CD14-positive monocyte (primary cell): ENCODE results near the gene MTHFSD. TPM values are rescaled to one million over a fixed set of nuclear protein-coding genes. Genes with fewer than 3 reads are reported as not detected.

ENCODE experiments used
- DNase-seq, 3 donors: peaks; one replicate each; pipeline ENCODE4 v3.0.0-alpha.2; 2011 to 2022
- H2AFZ ChIP-seq: 2 replicates; pipeline ENCODE4 v1.6.0; 2012; ENCODE audit warnings: mild to moderate bottlenecking, low read depth, low read length, inconsistent platforms; ENCODE audit not compliant: insufficient read depth, poor library complexity, severe bottlenecking
- H3K27ac ChIP-seq, 2 donors: 1 replicate in 1 of 2; 2 replicates in 1 of 2; pipeline ENCODE4 v1.5.1; 2012 to 2013; ENCODE audit warnings: low read length in 2 of 2, control low read depth in 1 of 2, inconsistent platforms in 1 of 2, low read depth in 1 of 2, mild to moderate bottlenecking in 1 of 2
- H3K27me3 ChIP-seq, 2 donors: one replicate each; pipeline versions ENCODE4 v1.6.0 to v1.6.1; 2011 to 2013; ENCODE audit warnings: low read length in 2 of 2; ENCODE audit not compliant: control insufficient read depth in 2 of 2, insufficient read depth in 2 of 2
- H3K36me3 ChIP-seq, 2 donors: replicated peaks in 1 of 2; 1 replicate in 1 of 2; 2 replicates in 1 of 2; pipeline versions ENCODE4 v1.5.1 to v1.6.1; 2012 to 2013; ENCODE audit warnings: low read length in 2 of 2, control low read depth in 1 of 2, inconsistent platforms in 1 of 2, mild to moderate bottlenecking in 1 of 2; ENCODE audit not compliant: insufficient read depth in 2 of 2, control insufficient read depth in 1 of 2
- H3K4me1 ChIP-seq, 2 donors: 1 replicate in 1 of 2; 2 replicates in 1 of 2; pipeline versions ENCODE4 v1.5.1 to v1.6.1; 2012 to 2013; ENCODE audit warnings: low read length in 2 of 2, control low read depth in 1 of 2, inconsistent platforms in 1 of 2, mild to moderate bottlenecking in 1 of 2, moderate library complexity in 1 of 2; ENCODE audit not compliant: insufficient read depth in 2 of 2, control insufficient read depth in 1 of 2
- H3K4me2 ChIP-seq: replicated peaks from 2 replicates; pipeline ENCODE3; 2012; ENCODE audit warnings: low read length, moderate library complexity, mild to moderate bottlenecking; ENCODE audit not compliant: poor library complexity, severe bottlenecking; ENCODE audit errors: extremely low read depth
- H3K4me3 ChIP-seq, 3 experiments: fragments of 200-600 bp in 1 of 3; sonication (generic) in 1 of 3; replicated peaks in 1 of 3; 1 replicate in 2 of 3; 2 replicates in 1 of 3; pipeline ENCODE4 v1.5.1; 2011 to 2013; ENCODE audit warnings: low read length in 3 of 3, mild to moderate bottlenecking in 3 of 3, control low read depth in 2 of 3, low read depth in 2 of 3, inconsistent platforms in 1 of 3, moderate library complexity in 1 of 3
- H3K79me2 ChIP-seq: 2 replicates; pipeline ENCODE4 v1.6.0; 2012; ENCODE audit warnings: mild to moderate bottlenecking, control low read depth, inconsistent platforms, low read length, moderate library complexity; ENCODE audit not compliant: insufficient read depth
- H3K9ac ChIP-seq: 2 replicates; pipeline ENCODE4 v1.6.0; 2017; ENCODE audit warnings: low read length, mild to moderate bottlenecking; ENCODE audit not compliant: insufficient read depth, poor library complexity, severe bottlenecking
- H3K9me3 ChIP-seq, 2 donors: replicated peaks in 1 of 2; 1 replicate in 1 of 2; 2 replicates in 1 of 2; pipeline versions ENCODE4 v1.5.1 to v1.6.1; 2012 to 2013; ENCODE audit warnings: low read length in 2 of 2, control low read depth in 1 of 2; ENCODE audit not compliant: control insufficient read depth in 1 of 2, insufficient read depth in 1 of 2
- H4K20me1 ChIP-seq: 2 replicates; pipeline ENCODE4 v1.6.0; 2012; ENCODE audit warnings: mild to moderate bottlenecking, low read length, control low read depth, moderate library complexity; ENCODE audit not compliant: insufficient read depth
- H3K27ac Mint-ChIP-seq, 7 donors: one replicate each; pipeline ENCODE4 v1.8.0; 2020; ENCODE audit warnings: mild to moderate bottlenecking in 7 of 7, mixed read lengths in 7 of 7, moderate library complexity in 6 of 7, inconsistent platforms in 2 of 7
- H3K27me3 Mint-ChIP-seq, 3 donors: one replicate each; pipeline ENCODE4 v1.8.0; 2021 to 2022; ENCODE audit warnings: low read depth in 3 of 3, mild to moderate bottlenecking in 3 of 3, mixed read lengths in 3 of 3, moderate library complexity in 3 of 3, inconsistent platforms in 1 of 3
- H3K36me3 Mint-ChIP-seq, 2 donors: one replicate each; pipeline ENCODE4 v1.8.0; 2020; ENCODE audit warnings: mixed read lengths in 2 of 2, inconsistent platforms in 1 of 2, mild to moderate bottlenecking in 1 of 2
- H3K4me1 Mint-ChIP-seq: one replicate; pipeline ENCODE4 v1.8.0; 2020; ENCODE audit warnings: mild to moderate bottlenecking, mixed read lengths
- H3K4me3 Mint-ChIP-seq, 2 donors: one replicate each; pipeline ENCODE4 v1.8.0; 2020; ENCODE audit warnings: mild to moderate bottlenecking in 2 of 2, mixed read lengths in 2 of 2, moderate library complexity in 1 of 2
- H3K9me3 Mint-ChIP-seq, 7 donors: one replicate each; pipeline ENCODE4 v1.8.0; 2020 to 2022; ENCODE audit warnings: mixed read lengths in 7 of 7, mild to moderate bottlenecking in 6 of 7, moderate library complexity in 6 of 7, inconsistent platforms in 2 of 7
- WGBS: methylation state at CpG from one replicate; pipeline ENCODE4 v1.1.5; 2013; ENCODE audit warnings: missing lambda C conversion rate; ENCODE audit not compliant: insufficient coverage; 5-methylcytosine and 5-hydroxymethylcytosine counted together
- intact Hi-C, 2 donors: fragments of 100-400 bp; cut with micrococcal nuclease; formaldehyde crosslinking; loops; one replicate each; pipeline versions ENCODE4 v1.15.0 to v1.15.1; 2023
- polyA plus RNA-seq, 3 donors: library from polyadenylated mRNA; depleted of rRNA in 1 of 3; unstranded in 2 of 3; stranded (reverse) in 1 of 3; fragments of 300-500 nt in 2 of 3; fragments of >200 nt in 1 of 3; fragmentation: Illumina TruSeq in 2 of 3; gene quantifications; 1 replicate in 2 of 3; 2 replicates in 1 of 3; pipeline ENCODE4 v1.2.3, GENCODE V29; 2012 to 2021
- TF ChIP-seq, protein P1 (sequence below): fragments of 200-600 bp; IDR thresholded peaks from one replicate; pipeline ENCODE4 v1.8.0; 2022; ENCODE audit warnings: antibody characterized with exemption, mild to moderate bottlenecking

MTHFSD gene
- polyA plus RNA-seq, 3 donors = 7.2 to 14.1 (median 11.7) TPM

DNA sequence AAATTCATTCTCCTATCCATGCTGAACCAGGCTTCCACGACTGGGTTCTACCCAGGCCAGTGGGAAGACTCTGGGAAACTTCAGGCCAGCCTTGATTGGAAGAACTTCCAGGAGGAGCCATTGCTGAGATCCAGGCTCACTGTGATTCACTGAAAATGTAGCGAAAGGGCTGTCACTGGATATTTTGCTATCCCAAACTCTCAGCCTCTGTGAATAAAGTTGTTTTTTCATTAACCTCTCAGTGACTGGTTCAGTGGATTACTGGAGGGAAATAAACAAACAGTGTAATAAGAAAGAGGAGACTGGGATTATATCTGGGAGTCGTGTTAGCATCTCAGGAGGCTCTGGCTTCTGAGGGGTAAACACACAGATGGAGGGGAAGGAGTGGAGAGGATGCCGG lies 26.4 kb upstream of the MTHFSD start:
- no peak overlapping the region for H3K27ac ChIP-seq
- TF ChIP-seq, protein P1, sequence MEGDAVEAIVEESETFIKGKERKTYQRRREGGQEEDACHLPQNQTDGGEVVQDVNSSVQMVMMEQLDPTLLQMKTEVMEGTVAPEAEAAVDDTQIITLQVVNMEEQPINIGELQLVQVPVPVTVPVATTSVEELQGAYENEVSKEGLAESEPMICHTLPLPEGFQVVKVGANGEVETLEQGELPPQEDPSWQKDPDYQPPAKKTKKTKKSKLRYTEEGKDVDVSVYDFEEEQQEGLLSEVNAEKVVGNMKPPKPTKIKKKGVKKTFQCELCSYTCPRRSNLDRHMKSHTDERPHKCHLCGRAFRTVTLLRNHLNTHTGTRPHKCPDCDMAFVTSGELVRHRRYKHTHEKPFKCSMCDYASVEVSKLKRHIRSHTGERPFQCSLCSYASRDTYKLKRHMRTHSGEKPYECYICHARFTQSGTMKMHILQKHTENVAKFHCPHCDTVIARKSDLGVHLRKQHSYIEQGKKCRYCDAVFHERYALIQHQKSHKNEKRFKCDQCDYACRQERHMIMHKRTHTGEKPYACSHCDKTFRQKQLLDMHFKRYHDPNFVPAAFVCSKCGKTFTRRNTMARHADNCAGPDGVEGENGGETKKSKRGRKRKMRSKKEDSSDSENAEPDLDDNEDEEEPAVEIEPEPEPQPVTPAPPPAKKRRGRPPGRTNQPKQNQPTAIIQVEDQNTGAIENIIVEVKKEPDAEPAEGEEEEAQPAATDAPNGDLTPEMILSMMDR = no peak
- no peak overlapping the region for H3K4me2 ChIP-seq
- intact Hi-C loops = no loop called here
- Mint-ChIP-seq H3K36me3 (peaks cover 0 to 6% of the 10 kb centered on the region in 2 donors), H3K27me3 (peaks cover 52 to 56% (median 52%) of the 10 kb centered on the region in 3 donors), H3K4me1 (peaks cover 4% of the 10 kb centered on the region), H3K27ac (no peak overlapping the region), H3K4me3 (peak overlapping the region in 1 of 2 donors; percentile 55), H3K9me3 (peaks cover 0 to 6% (median 4%) of the 10 kb centered on the region in 7 donors)
- no peaks in the 10 kb centered on the region for H3K79me2 ChIP-seq
- peaks cover 32 to 49% of the 10 kb centered on the region in 2 donors for H3K27me3 ChIP-seq
- H3K4me3 ChIP-seq = no peak overlapping the region
- H4K20me1 ChIP-seq = no peaks in the 10 kb centered on the region
- no peaks in the 10 kb centered on the region for H3K36me3 ChIP-seq
- DNase-seq = no peak
- H3K9ac ChIP-seq = no peak overlapping the region
- H3K9me3 ChIP-seq = peaks cover 6 to 11% of the 10 kb centered on the region in 2 donors
- no peak overlapping the region for H2AFZ ChIP-seq
- whole genome bisulfite sequencing = 90% methylated on average over 4 of the region's 4 CpGs
- peaks cover 3 to 5% of the 10 kb centered on the region in 2 donors for H3K4me1 ChIP-seq

DNA sequence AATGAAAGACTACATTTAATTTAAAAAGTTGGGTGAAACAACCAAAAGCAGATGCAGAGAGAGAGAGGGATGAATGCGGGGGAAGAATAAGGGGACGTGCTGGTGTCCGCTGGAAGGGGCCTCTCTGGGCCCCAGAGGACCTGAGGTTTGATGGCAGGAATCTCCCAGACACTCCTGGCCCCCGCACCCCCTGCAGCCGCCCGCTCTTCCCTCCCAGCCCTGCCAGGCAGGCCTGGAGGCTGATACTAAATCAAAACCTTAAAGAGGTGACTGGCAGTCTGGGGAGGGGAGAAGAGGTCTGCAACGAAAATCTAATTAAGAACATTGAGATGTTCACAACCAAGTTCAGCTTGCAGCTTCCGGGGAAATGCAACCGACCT lies 25.7 kb upstream of the MTHFSD start:
- H3K27ac Mint-ChIP-seq = no peak overlapping the region
- H3K36me3 Mint-ChIP-seq = peaks cover 0 to 6% of the 10 kb centered on the region in 2 donors
- intact Hi-C loops = no loop called here
- H3K27me3 Mint-ChIP-seq = peaks cover 59 to 63% (median 59%) of the 10 kb centered on the region in 3 donors
- Histone ChIP-seq H3K27me3 (peaks cover 36 to 56% of the 10 kb centered on the region in 2 donors), H3K4me1 (peaks cover 9 to 12% of the 10 kb centered on the region in 2 donors), H3K4me2 (no peak overlapping the region), H3K79me2 (no peaks in the 10 kb centered on the region), H3K4me3 (no peak overlapping the region), H4K20me1 (no peaks in the 10 kb centered on the region), H3K27ac (no peak overlapping the region), H3K9me3 (peaks cover 7 to 11% of the 10 kb centered on the region in 2 donors), H3K9ac (no peak overlapping the region), H2AFZ (no peak overlapping the region), H3K36me3 (no peaks in the 10 kb centered on the region)
- peak overlapping the region in 1 of 2 donors; percentile 80 for H3K4me3 Mint-ChIP-seq
- 100% methylated on average over 2 of the region's 9 CpGs for WGBS
- TF ChIP-seq, protein P1 = no peak
- peaks cover 11% of the 10 kb centered on the region for H3K4me1 Mint-ChIP-seq
- no peak for DNase-seq
- H3K9me3 Mint-ChIP-seq = peaks cover 0 to 9% (median 5%) of the 10 kb centered on the region in 7 donors
